Keratinocyte (primary cell): Measurements from ENCODE around the gene GRHPR. TPM values are rescaled to one million over a fixed set of nuclear protein-coding genes. Genes with fewer than 3 reads are reported as not detected.

Source experiments
- DNase-seq: peaks from one replicate; pipeline ENCODE4 v3.0.0-alpha.2; 2011; ENCODE audit warnings: low read depth, missing footprints, low spot score
- FAIRE-seq: peaks from 2 replicates; lab custom pipeline; 2011; peaks lifted over from hg19 to GRCh38; lab: Jason Lieb, UNC
- H2AFZ ChIP-seq: 2 replicates; pipeline ENCODE4 v1.6.0; 2012; ENCODE audit warnings: low read length, control low read depth, inconsistent platforms; ENCODE audit not compliant: control insufficient read depth
- H3K27ac ChIP-seq: 2 replicates; pipeline ENCODE4 v1.5.1; 2011; ENCODE audit warnings: low read length; ENCODE audit not compliant: control insufficient read depth, insufficient read depth
- H3K27me3 ChIP-seq: 3 replicates; pipeline ENCODE4 v1.6.0; 2011; ENCODE audit warnings: low read length; ENCODE audit not compliant: control insufficient read depth, insufficient read depth; ENCODE audit errors: extremely low read depth
- H3K36me3 ChIP-seq, 2 experiments: 2 replicates in 1 of 2; 3 replicates in 1 of 2; pipeline ENCODE4 v1.5.1; 2011; ENCODE audit warnings: low read length in 2 of 2, mild to moderate bottlenecking in 1 of 2; ENCODE audit not compliant: control insufficient read depth in 2 of 2, insufficient read depth in 2 of 2; ENCODE audit errors: extremely low read depth in 1 of 2
- H3K4me1 ChIP-seq: 3 replicates; pipeline ENCODE4 v1.5.1; 2011; ENCODE audit warnings: low read length; ENCODE audit not compliant: control insufficient read depth, insufficient read depth; ENCODE audit errors: extremely low read depth
- H3K4me2 ChIP-seq: 3 replicates; pipeline ENCODE4 v1.6.0; 2011; ENCODE audit warnings: low read depth, low read length; ENCODE audit not compliant: control insufficient read depth, insufficient read depth; ENCODE audit errors: extremely low read depth
- H3K4me3 ChIP-seq, 3 experiments: fragments of 200-600 bp in 1 of 3; sonication (generic) in 1 of 3; 2 replicates in 2 of 3; 3 replicates in 1 of 3; pipeline ENCODE4 v1.5.1; 2011 to 2016; ENCODE audit warnings: low read length in 3 of 3, mild to moderate bottlenecking in 3 of 3, control low read depth in 2 of 3, inconsistent platforms in 1 of 3, low read depth in 1 of 3, mixed read lengths in 1 of 3, mixed run types in 1 of 3, moderate library complexity in 1 of 3; ENCODE audit not compliant: control insufficient read depth in 2 of 3, insufficient read depth in 2 of 3; ENCODE audit errors: extremely low read depth in 1 of 3
- H3K79me2 ChIP-seq: 2 replicates; pipeline ENCODE4 v1.6.0; 2012; ENCODE audit warnings: low read length; ENCODE audit not compliant: control insufficient read depth, insufficient read depth
- H3K9ac ChIP-seq: 3 replicates; pipeline ENCODE4 v1.6.0; 2011; ENCODE audit warnings: low read length; ENCODE audit not compliant: control insufficient read depth, insufficient read depth; ENCODE audit errors: extremely low read depth
- H3K9me1 ChIP-seq: 3 replicates; pipeline ENCODE4 v1.6.0; 2011; ENCODE audit warnings: low read length; ENCODE audit not compliant: control insufficient read depth, insufficient read depth; ENCODE audit errors: extremely low read depth
- H3K9me3 ChIP-seq: 2 replicates; pipeline ENCODE4 v1.5.1; 2012; ENCODE audit warnings: low read depth, low read length; ENCODE audit not compliant: control insufficient read depth
- H4K20me1 ChIP-seq: 3 replicates; pipeline ENCODE4 v1.6.0; 2011; ENCODE audit warnings: low read length; ENCODE audit not compliant: control insufficient read depth, insufficient read depth; ENCODE audit errors: extremely low read depth
- CTCF ChIP-seq, 3 experiments: IDR thresholded peaks in 1 of 3; conservative IDR thresholded peaks in 1 of 3; optimal IDR thresholded peaks in 1 of 3; 2 replicates in 2 of 3; 3 replicates in 1 of 3; pipeline versions ENCODE3 to v1.5.1; 2011; ENCODE audit warnings: low read length in 3 of 3, mild to moderate bottlenecking in 3 of 3, moderate library complexity in 2 of 3, control low read depth in 1 of 3, inconsistent platforms in 1 of 3; ENCODE audit not compliant: insufficient read depth in 2 of 3; ENCODE audit errors: extremely low read depth in 1 of 3
- EZH2 ChIP-seq: IDR thresholded peaks from one replicate; pipeline ENCODE4 v1.6.1; 2012; ENCODE audit warnings: inconsistent platforms, mild to moderate bottlenecking, low read length, moderate library complexity
- dilution Hi-C: fragments of 300-500 bp; cut with MboI; formaldehyde crosslinking; loops from one replicate; pipeline ENCODE4 v1.7.0; 2020; ENCODE audit warnings: low sequenced_read_pairs; ENCODE audit not compliant: extremely low pct_ligation_motif_present
- polyA plus RNA-seq, 5 experiments: library from polyadenylated mRNA; depleted of rRNA in 3 of 5; stranded (reverse) in 3 of 5; stranded (forward) in 1 of 5; unstranded in 1 of 5; fragments of >200 nt; gene quantifications; 1 replicate in 1 of 5; 2 replicates in 3 of 5; 3 replicates in 1 of 5; pipeline versions ENCODE4 v1.2.1 to v1.2.3, GENCODE V29; 2011 to 2012; ENCODE audit warnings: missing spikeins in 2 of 5, low read depth in 1 of 5, low replicate concordance in 1 of 5

The GRHPR gene
- polyA plus RNA-seq, 1 donor (not counting 4 experiments of a cell fraction or from before 2014, with no cell fraction given): 116 TPM

GRCh38 chr9:37454238-37454637, 31.7 kb downstream of the GRHPR start:
- dilution Hi-C loops: no loop called here

GRCh38 chr9:37455884-37456647, 33.6 kb downstream of the GRHPR start:
- Histone ChIP-seq H3K9ac (no peak overlapping the region), H3K4me1 (peaks cover 26% of the 10 kb centered on the region), H3K9me1 (peaks cover 4% of the 10 kb centered on the region), H3K36me3 (peaks cover 0 to 10% of the 10 kb centered on the region in 2 experiments), H3K4me3 (no peak overlapping the region), H4K20me1 (peaks cover 17% of the 10 kb centered on the region), H3K9me3 (no peaks in the 10 kb centered on the region), H3K27me3 (no peaks in the 10 kb centered on the region), H3K4me2 (no peak overlapping the region), H2AFZ (no peak overlapping the region), H3K79me2 (peaks cover 85% of the 10 kb centered on the region), H3K27ac (no peak overlapping the region)
- TF ChIP-seq CTCF (optimal IDR thresholded peaks at IDR 0.05 in 1 of 3, IDR thresholded peaks at IDR 0.05 in 1 of 3, conservative IDR thresholded peaks at IDR 0.05 in 1 of 3; ENCODE audit: extremely low read depth in 1 of 3, insufficient read depth in 2 of 3, low read length in 3 of 3) (no peak), EZH2 (no peak)
- FAIRE-seq (no peak), DNase-seq (no peak)
- dilution Hi-C loops: no loop called here

More at GRCh38 chr9:37454238-37454637, 31.7 kb downstream of the GRHPR start:
- no peak for TF ChIP-seq CTCF (optimal IDR thresholded peaks at IDR 0.05 in 1 of 3, IDR thresholded peaks at IDR 0.05 in 1 of 3, conservative IDR thresholded peaks at IDR 0.05 in 1 of 3; ENCODE audit: extremely low read depth in 1 of 3, insufficient read depth in 2 of 3, low read length in 3 of 3)
- TF ChIP-seq EZH2: no peak
- Histone ChIP-seq H3K4me3 (no peak overlapping the region), H3K27me3 (no peaks in the 10 kb centered on the region), H3K27ac (no peak overlapping the region), H3K36me3 (peaks cover 5 to 10% of the 10 kb centered on the region in 2 experiments), H3K4me2 (peak overlapping the region; percentile 17), H3K9me3 (no peaks in the 10 kb centered on the region), H2AFZ (no peak overlapping the region), H3K9ac (no peak overlapping the region), H4K20me1 (peaks cover 17% of the 10 kb centered on the region), H3K9me1 (peaks cover 4% of the 10 kb centered on the region), H3K79me2 (peaks cover 79% of the 10 kb centered on the region), H3K4me1 (peaks cover 26% of the 10 kb centered on the region)
- DNase-seq (no peak), FAIRE-seq (no peak)
